GM23338 (cell line): Measurements from ENCODE around the gene PRKAG1.

Experiments used
- CTCF ChIP-seq, 2 experiments: fragments of 200-600 bp in 1 of 2; sonication (generic) in 1 of 2; conservative IDR thresholded peaks; 2 replicates each; pipeline versions ENCODE4 v1.5.1 to v1.6.1; 2016 to 2017; ENCODE audit warnings: antibody characterized with exemption in 2 of 2, low read depth in 2 of 2, mild to moderate bottlenecking in 2 of 2, moderate library complexity in 1 of 2
- TF ChIP-seq, protein P1 (sequence below): fragments of 250-450 bp; sonication (Bioruptor Pico); IDR thresholded peaks from 2 replicates; pipeline ENCODE4 v1.5.0; 2020; ENCODE audit warnings: mild to moderate bottlenecking, moderate library complexity

DNA sequence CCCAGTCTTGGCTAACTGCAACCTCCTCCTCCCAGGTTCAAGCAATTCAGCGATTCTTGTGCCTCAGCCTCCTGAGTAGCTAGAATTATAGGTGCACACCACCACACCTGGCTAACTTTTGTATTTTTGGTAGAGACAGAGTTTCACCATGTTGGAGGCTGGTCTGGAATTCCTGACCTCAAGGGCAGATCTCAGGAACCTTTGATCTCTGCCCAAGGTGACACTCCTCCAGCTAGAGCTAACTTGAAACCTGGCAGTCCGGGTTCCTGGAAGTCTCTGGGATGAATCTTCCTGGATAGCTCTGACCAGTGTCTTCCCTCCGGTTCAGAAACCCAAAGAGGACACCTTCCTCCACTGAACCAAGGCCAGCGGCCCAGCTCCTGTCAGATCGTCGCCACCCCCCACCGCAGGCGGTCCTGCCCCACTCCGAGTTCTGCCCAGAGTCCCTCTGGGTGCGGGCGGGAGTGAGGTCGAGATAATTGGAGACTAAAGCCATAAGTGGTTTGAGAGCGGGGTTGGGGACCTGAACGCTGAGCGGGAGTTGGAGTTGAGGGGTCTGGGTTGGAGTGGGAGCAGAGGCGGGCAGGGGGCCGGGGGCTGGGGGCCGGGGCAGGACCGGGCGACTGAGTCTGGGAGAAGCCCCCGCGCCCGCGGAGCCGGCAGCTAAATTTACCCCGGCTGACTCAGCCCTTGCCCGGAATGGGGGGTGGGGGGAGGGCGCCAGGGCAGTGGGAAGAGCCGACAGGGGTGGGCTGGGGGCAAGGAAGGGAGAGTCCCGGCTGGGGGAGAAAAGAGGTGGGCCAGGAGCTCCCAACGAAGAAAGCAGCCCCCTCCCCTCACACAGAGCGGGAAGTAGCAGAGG, 24.1 kb downstream of the PRKAG1 start:
- no peak for TF ChIP-seq CTCF (conservative IDR thresholded peaks at IDR 0.05; ENCODE audit: low read depth in 2 of 2)
- TF ChIP-seq, protein P1, sequence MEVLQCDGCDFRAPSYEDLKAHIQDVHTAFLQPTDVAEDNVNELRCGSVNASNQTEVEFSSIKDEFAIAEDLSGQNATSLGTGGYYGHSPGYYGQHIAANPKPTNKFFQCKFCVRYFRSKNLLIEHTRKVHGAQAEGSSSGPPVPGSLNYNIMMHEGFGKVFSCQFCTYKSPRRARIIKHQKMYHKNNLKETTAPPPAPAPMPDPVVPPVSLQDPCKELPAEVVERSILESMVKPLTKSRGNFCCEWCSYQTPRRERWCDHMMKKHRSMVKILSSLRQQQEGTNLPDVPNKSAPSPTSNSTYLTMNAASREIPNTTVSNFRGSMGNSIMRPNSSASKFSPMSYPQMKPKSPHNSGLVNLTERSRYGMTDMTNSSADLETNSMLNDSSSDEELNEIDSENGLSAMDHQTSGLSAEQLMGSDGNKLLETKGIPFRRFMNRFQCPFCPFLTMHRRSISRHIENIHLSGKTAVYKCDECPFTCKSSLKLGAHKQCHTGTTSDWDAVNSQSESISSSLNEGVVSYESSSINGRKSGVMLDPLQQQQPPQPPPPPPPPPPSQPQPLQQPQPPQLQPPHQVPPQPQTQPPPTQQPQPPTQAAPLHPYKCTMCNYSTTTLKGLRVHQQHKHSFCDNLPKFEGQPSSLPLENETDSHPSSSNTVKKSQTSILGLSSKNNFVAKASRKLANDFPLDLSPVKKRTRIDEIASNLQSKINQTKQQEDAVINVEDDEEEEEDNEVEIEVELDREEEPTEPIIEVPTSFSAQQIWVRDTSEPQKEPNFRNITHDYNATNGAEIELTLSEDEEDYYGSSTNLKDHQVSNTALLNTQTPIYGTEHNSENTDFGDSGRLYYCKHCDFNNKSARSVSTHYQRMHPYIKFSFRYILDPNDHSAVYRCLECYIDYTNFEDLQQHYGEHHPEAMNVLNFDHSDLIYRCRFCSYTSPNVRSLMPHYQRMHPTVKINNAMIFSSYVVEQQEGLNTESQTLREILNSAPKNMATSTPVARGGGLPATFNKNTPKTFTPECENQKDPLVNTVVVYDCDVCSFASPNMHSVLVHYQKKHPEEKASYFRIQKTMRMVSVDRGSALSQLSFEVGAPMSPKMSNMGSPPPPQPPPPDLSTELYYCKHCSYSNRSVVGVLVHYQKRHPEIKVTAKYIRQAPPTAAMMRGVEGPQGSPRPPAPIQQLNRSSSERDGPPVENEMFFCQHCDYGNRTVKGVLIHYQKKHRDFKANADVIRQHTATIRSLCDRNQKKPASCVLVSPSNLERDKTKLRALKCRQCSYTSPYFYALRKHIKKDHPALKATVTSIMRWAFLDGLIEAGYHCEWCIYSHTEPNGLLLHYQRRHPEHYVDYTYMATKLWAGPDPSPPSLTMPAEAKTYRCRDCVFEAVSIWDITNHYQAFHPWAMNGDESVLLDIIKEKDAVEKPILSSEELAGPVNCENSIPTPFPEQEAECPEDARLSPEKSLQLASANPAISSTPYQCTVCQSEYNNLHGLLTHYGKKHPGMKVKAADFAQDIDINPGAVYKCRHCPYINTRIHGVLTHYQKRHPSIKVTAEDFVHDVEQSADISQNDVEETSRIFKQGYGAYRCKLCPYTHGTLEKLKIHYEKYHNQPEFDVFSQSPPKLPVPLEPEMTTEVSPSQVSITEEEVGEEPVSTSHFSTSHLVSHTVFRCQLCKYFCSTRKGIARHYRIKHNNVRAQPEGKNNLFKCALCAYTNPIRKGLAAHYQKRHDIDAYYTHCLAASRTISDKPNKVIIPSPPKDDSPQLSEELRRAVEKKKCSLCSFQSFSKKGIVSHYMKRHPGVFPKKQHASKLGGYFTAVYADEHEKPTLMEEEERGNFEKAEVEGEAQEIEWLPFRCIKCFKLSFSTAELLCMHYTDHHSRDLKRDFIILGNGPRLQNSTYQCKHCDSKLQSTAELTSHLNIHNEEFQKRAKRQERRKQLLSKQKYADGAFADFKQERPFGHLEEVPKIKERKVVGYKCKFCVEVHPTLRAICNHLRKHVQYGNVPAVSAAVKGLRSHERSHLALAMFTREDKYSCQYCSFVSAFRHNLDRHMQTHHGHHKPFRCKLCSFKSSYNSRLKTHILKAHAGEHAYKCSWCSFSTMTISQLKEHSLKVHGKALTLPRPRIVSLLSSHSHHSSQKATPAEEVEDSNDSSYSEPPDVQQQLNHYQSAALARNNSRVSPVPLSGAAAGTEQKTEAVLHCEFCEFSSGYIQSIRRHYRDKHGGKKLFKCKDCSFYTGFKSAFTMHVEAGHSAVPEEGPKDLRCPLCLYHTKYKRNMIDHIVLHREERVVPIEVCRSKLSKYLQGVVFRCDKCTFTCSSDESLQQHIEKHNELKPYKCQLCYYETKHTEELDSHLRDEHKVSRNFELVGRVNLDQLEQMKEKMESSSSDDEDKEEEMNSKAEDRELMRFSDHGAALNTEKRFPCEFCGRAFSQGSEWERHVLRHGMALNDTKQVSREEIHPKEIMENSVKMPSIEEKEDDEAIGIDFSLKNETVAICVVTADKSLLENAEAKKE, result no peak
